Measurements from ENCODE around the gene BRINP3.

- TF ChIP-seq CTCF (IDR thresholded peaks at IDR 0.05) (no peak), POLR2A (IDR thresholded peaks at IDR 0.05) (no peak)
These were observed 353.6 kb downstream of the BRINP3 start for GRCh38 chr1:190124068-190124467.

All from lower leg skin (tissue), 3 donors.